GM13976 (cell line): Measurements from ENCODE around the gene HEMK1.

Source experiments
- DNase-seq: peaks from one replicate; pipeline ENCODE4 v3.0.0; 2012; ENCODE audit warnings: low spot score
- CTCF ChIP-seq: IDR thresholded peaks from 2 replicates; pipeline ENCODE4 v1.5.1; 2012; ENCODE audit warnings: borderline replicate concordance, mild to moderate bottlenecking; ENCODE audit not compliant: insufficient read depth; ENCODE audit errors: extremely low read depth, missing control alignments, control extremely low read depth
- in situ Hi-C: fragments of 300-500 bp; cut with MboI; formaldehyde crosslinking; loops from one replicate; pipeline ENCODE4 v1.12.0; 2022; ENCODE audit warnings: low sequenced_read_pairs, mixed read lengths, inconsistent platforms; ENCODE audit not compliant: unreplicated experiment

HEMK1 gene

DNA sequence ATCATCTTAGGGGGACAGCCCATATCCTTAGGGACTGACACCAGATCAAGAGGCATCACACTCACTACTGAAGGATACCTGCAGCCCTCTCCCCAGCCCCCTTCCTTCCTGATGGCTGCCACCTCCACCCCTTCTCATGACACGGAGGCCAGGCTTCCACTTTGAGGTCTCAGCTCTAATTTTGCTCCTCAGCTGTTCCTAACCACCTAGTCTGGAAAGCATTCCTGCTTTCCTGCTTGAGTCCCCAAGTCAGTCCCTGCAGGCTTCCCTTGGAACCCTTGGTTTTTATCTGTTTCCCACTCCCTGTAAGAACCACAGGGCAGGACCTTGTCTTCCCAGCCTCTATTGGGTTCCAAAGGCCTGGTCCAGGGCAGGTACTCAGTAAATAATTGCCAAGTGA is 5.0 kb upstream of the HEMK1 start:
- in situ Hi-C loops: no loop called here
- no peak for TF ChIP-seq CTCF
- no peak for DNase-seq

DNA sequence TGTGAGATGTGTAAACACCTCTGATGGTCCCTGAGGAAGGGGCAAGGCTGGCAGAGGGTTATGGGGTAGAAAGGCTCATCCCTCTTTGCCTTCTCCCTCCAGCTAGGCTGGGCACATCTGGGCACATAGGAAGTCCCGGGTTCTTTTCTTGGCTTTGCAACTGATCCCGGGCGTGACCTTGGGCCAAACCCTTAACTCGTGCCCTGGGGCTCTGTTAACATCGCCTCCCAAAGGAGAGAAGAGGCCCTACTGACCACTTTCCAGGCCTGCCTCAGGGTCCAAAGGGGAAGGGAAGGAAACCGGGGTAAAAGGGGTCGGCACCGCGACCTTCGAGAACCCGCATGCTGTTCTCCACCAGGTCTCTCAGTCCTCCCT is 2.3 kb upstream of the HEMK1 start:
- TF ChIP-seq CTCF: no peak
- in situ Hi-C loops: no loop called here
- no peak for DNase-seq

DNA sequence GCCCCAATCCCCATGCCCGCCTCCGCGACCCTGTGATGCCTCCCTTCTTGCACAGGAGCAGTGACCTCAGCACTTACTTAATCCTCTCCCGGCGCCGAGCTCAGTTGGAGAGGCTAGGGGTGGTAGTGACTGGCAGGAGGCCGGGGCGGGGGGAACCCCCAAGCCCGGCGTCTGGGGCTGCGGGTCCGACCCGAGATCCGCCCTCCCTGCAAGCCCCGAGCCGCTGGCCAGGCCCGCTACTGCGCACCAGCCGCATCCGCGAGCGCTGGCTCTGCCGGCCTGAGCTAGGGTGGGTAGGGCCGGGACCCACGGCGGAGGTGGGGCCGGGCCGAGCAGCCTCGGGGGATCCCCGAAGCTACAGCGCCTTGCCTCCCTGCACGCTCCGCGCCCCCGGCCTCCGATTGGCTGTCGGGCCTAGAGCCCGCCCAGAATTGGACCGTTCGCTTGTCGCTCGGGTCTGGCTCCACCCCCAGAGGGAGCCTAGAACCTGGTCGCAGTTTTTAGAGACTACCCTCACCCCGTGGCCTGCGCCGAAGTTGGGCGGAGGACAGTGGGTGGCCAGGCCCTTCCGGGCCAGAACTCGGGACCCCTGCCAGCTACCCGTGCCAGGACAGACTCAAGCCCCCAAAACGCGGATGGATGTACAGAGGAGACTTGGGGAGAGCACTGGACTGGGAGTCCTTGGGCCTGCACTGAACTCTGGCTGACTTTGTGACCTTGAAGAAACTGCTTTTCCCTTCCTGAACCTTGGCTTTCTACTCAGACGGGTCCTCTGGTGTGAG is 1.7 kb upstream of the HEMK1 start, which contains the start of gene C3orf18:
Gene C3orf18 (minus strand): TSS at position 362 of the 782 bp plus-strand sequence. CDS start 2,048 bp downstream, outside the sequence.
- in situ Hi-C loops: no loop called here

DNA sequence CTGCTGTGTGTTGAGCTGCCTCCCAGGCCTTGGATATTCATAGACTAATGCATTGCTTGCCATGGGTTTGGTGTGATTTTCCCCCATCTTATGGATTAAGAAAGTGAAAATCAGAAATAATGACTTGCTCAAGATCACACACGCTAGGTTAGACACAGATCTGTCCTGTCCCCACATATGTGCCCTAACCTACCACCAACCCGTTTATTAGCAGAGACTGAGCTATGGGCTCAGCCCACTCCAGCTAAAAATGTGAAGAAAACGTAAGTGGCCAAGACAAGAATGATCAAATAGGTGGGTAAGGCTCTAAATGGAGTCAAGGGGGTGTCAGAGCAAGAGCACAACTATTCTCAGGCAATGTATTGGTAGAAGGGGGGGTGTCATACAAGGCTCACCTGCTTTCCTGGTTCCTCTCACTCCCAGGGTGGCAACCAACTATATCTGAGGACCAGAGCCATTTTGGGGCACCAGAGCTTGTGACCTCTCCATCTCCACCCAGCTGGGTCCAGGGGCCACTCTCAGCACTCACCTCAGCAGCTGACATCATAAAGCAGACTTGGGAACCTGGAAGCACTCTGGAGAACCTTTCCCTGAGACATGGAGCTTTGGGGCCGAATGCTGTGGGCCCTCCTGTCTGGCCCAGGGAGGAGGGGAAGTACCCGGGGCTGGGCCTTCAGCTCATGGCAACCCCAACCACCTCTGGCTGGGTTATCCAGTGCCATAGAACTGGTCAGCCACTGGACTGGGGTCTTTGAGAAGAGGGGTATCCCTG is 1.4 kb downstream of the HEMK1 start:
- DNase-seq: no peak
- in situ Hi-C loops: loop anchor here (5.0 kb wide), 1 partner anchor 42 kb away; the partner anchor contains the start of gene CISH
- no peak for TF ChIP-seq CTCF

More for the DNA sequence above, 1.7 kb upstream of the HEMK1 start, which contains the start of gene C3orf18:
- TF ChIP-seq CTCF: no peak
- DNase-seq: peak; percentile 99

- DNase-seq: no peak
- no peak for TF ChIP-seq CTCF
- in situ Hi-C loops: loop anchor here (5.0 kb wide), 1 partner anchor 41 kb away; the partner anchor contains the start of gene CISH
These were observed 2.2 kb downstream of the HEMK1 start for GRCh38 chr3:50571486-50571885.

- peak; percentile 80 for DNase-seq
- in situ Hi-C loops: loop anchor here (5.0 kb wide), 1 partner anchor 40 kb away; the partner anchor contains the start of gene CISH
- peak; percentile 83 for TF ChIP-seq CTCF
These were observed 2.8 kb downstream of the HEMK1 start for GRCh38 chr3:50572158-50572557.
